Fibroblast of mammary gland (primary cell): ENCODE measurements around the gene TRPT1.

ENCODE experiments used
- DNase-seq: peaks from one replicate; pipeline ENCODE4 v3.0.0-alpha.2; 2010; ENCODE audit warnings: low read depth
- H3K4me3 ChIP-seq: 2 replicates; pipeline ENCODE4 v1.5.1; 2011; ENCODE audit warnings: low read depth, mild to moderate bottlenecking, low read length, moderate library complexity; ENCODE audit not compliant: control insufficient read depth
- TF ChIP-seq, protein P1 (sequence below): conservative IDR thresholded peaks from 2 replicates; pipeline ENCODE4 v1.5.1; 2011; ENCODE audit warnings: low read depth, low read length, inconsistent platforms; ENCODE audit not compliant: control insufficient read depth, insufficient read depth

The TRPT1 gene

DNA sequence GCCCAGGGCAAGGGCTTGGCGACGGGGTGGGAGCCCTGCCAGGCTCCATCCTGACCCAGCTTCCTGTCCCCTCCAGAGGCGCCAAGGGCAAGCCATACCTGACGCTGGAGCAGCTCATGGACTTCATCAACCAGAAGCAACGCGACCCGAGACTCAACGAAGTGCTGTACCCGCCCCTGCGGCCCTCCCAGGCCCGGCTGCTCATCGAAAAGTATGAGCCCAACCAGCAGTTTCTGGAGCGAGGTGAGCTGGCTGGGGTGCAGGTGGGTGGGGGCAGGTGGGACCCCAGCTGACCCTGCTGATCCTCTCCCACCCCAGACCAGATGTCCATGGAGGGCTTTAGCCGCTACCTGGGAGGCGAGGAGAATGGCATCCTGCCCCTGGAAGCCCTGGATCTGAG, 30.3 kb upstream of the TRPT1 start:
- DNase-seq: no peak
- no peak overlapping the region for H3K4me3 ChIP-seq
- TF ChIP-seq, protein P1, sequence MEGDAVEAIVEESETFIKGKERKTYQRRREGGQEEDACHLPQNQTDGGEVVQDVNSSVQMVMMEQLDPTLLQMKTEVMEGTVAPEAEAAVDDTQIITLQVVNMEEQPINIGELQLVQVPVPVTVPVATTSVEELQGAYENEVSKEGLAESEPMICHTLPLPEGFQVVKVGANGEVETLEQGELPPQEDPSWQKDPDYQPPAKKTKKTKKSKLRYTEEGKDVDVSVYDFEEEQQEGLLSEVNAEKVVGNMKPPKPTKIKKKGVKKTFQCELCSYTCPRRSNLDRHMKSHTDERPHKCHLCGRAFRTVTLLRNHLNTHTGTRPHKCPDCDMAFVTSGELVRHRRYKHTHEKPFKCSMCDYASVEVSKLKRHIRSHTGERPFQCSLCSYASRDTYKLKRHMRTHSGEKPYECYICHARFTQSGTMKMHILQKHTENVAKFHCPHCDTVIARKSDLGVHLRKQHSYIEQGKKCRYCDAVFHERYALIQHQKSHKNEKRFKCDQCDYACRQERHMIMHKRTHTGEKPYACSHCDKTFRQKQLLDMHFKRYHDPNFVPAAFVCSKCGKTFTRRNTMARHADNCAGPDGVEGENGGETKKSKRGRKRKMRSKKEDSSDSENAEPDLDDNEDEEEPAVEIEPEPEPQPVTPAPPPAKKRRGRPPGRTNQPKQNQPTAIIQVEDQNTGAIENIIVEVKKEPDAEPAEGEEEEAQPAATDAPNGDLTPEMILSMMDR: no peak

DNA sequence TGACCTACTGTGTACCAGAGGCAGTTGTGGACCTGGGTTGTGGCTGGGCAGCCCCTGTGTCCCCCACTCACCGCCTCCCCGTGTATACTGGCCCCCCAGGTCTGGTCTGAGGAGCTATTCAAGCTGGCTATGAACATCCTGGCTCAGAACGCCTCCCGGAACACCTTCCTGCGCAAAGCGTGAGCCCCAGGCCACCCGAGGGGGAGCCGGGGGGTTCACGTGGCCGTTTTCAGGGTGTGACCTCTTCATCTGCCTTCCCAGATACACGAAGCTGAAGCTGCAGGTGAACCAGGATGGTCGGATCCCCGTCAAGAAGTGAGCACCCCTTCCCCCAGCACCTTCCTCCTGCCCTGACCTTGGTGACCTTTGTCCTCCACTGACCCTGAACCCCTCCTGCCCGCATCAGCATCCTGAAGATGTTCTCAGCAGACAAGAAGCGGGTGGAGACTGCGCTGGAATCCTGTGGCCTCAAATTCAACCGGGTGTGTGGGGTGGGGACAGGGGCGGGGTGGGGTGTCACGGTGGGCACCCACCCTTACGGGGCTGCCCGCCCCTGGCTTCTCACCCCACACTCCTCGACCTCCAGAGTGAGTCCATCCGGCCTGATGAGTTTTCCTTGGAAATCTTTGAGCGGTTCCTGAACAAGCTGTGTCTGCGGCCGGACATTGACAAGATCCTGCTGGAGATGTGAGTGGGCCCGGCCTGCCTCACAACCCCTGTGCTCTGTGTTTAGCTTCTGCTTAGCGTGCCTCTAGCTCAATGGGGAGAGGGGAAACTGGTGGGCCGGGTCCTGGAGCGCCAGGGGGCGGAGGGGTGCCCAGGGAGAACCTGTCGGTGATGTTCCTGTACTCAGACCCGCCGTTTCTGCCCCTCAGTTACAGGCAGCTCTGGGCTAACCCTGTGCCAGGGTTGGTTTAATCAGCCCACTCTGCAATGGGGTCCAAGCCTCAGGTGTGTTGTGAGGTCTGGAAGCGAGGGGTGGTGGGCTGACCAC, 29.4 kb upstream of the TRPT1 start:
- TF ChIP-seq, protein P1: no peak
- H3K4me3 ChIP-seq: no peak overlapping the region
- no peak for DNase-seq

DNA sequence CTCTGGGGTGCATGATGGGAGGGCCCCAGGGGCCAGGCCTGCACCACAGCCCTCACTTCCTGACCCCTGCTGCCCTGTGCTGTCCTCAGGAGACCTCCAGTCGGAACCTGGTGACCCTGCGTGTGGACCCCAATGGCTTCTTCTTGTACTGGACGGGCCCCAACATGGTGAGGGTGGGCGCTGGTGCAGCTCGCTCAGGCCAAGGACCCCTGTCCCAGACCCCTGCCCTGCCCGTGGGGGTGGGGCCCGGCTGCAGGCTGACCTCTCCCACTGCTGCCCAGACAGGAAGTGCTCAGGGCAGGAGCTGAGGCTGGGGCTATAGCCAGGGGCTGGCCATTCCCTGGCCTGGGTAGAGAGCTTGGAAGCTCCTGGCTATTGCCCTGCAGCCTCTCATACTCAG, 28.3 kb upstream of the TRPT1 start:
- no peak overlapping the region for H3K4me3 ChIP-seq
- no peak for DNase-seq
- TF ChIP-seq, protein P1: no peak

DNA sequence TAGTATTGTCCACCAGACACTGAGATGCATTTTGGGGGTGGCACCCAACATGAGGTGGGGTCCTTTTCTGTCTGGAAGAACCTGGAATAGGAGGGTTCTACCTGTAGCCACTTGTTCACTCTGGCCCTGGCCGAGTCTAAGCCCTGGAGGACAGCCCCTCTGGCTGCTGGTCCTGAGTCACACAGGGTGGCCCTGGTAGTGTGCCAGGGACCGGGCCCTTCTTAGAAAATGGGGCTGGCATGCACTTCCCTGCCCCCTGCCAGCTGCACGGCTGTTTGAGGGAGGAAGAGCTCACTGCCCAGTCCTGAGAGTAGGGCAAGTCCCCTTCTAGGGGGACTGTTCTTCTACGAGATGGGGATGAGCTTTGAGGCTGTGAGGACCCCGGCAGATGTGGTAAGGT, 27.5 kb upstream of the TRPT1 start:
- TF ChIP-seq, protein P1: no peak
- H3K4me3 ChIP-seq: no peak overlapping the region

DNA sequence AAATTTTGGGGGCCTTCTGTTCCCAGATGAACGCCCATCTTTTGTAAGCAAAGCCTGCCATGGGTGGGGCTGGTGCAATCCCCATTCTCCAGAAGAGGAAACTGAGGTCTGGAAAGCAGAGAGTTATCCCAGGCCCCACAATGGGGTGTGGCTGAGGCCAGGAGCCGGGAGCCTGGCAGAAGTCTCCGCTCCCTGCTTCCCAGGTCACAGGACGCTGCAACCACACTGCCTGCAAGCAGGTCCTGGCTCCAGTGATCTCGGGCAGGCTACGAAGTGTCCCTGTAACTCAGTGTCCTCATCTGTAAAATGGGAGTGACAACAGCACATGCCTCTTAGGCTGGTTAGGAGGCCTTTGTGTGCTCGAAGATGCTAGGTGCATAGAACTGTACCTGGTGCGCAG, 27.1 kb upstream of the TRPT1 start:
- TF ChIP-seq, protein P1: no peak
- H3K4me3 ChIP-seq: no peak overlapping the region
- DNase-seq: no peak

More for the DNA sequence above, 27.5 kb upstream of the TRPT1 start:
- DNase-seq: no peak

DNA sequence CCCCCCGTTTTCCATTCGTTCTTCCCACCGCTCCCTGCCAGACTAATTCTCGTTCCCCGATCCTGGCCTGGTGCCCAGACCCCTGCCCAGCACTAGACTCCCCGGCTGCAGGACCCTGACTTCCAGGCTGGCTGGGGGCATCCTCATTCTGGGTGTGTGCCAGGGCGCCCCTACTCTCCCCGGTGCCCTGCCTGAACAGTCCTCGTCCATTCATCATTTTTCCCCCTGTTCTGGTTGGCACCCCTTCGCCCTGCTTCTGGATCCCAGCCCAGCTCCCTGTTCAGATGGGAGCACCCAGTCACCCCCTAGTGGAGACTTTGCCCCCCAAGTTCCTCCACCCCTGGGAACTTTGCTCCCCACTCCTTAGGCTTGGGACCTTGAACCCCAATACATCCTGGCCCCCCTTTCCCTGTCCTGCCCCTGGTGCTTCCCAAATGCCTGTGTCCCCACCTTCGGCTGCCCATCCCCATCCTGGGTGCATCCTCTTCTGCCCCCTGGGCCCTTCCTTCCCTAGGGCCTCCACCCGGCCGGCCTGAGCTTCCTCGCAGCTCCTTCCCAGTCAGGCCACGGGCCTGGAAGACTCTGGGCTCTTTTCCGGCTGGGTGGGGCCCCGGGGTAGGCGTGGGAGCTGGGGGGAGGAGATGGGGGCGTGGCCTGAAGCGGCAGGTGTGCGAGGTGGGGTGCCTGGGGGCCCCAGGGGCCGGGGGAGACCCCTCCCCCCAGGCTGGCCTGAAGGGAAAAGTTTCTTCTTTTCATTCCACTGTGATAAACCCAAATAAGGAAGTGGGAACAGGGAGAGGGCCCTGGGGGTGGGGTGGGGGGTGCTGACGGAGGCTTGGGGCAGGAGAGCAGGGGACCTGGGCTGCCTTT, 26.3 kb upstream of the TRPT1 start:
- no peak for DNase-seq
- TF ChIP-seq, protein P1: peak; percentile 38
- peak overlapping the region; percentile 83 for H3K4me3 ChIP-seq
